Mucosa of rectum (tissue), 2 donors: ENCODE data around the gene YPEL1.

Experiments
- H3K27ac ChIP-seq, 2 donors: one replicate each; pipeline ENCODE4 v1.7.0; 2013; ENCODE audit warnings: inconsistent platforms in 2 of 2, low read depth in 2 of 2, low read length in 2 of 2
- H3K27me3 ChIP-seq, 2 donors: one replicate each; pipeline ENCODE4 v1.7.0; 2013; ENCODE audit warnings: low read length in 2 of 2; ENCODE audit not compliant: control insufficient read depth in 2 of 2, insufficient read depth in 2 of 2
- H3K36me3 ChIP-seq, 2 donors: one replicate each; pipeline ENCODE4 v1.7.0; 2013; ENCODE audit warnings: low read length in 2 of 2; ENCODE audit not compliant: control insufficient read depth in 2 of 2, insufficient read depth in 2 of 2
- H3K4me1 ChIP-seq, 2 donors: one replicate each; pipeline ENCODE4 v1.7.0; 2013; ENCODE audit warnings: low read length in 2 of 2, mild to moderate bottlenecking in 1 of 2; ENCODE audit not compliant: control insufficient read depth in 2 of 2, insufficient read depth in 2 of 2
- H3K4me3 ChIP-seq, 2 donors: one replicate each; pipeline ENCODE4 v1.7.0; 2013; ENCODE audit warnings: low read length in 2 of 2
- H3K9ac ChIP-seq, 2 donors: one replicate each; pipeline ENCODE4 v1.7.0; 2013; ENCODE audit warnings: low read length in 2 of 2, low read depth in 1 of 2, mild to moderate bottlenecking in 1 of 2
- H3K9me3 ChIP-seq, 2 donors: one replicate each; pipeline ENCODE4 v1.7.0; 2013; ENCODE audit warnings: low read length in 2 of 2; ENCODE audit not compliant: control insufficient read depth in 2 of 2
- donor health status: healthy.
- donor health status: Normal muscosa, but diverticular disease.

Gene YPEL1

GRCh38 chr22:21712751-21713427 lies 22.7 kb downstream of the YPEL1 start:
- Histone ChIP-seq H3K27me3 (no peaks in the 10 kb centered on the region), H3K4me1 (peaks cover 0 to 3% of the 10 kb centered on the region in 2 donors), H3K27ac (no peak overlapping the region), H3K9ac (no peak overlapping the region), H3K4me3 (no peak overlapping the region), H3K36me3 (peaks cover 0 to 3% of the 10 kb centered on the region in 2 donors), H3K9me3 (no peaks in the 10 kb centered on the region)

- no peak overlapping the region for H3K4me3 ChIP-seq
- peaks cover 0 to 3% of the 10 kb centered on the region in 2 donors for H3K36me3 ChIP-seq
- no peak overlapping the region for H3K27ac ChIP-seq
- H3K27me3 ChIP-seq = no peaks in the 10 kb centered on the region
- H3K4me1 ChIP-seq = peaks cover 0 to 3% of the 10 kb centered on the region in 2 donors
- H3K9me3 ChIP-seq = no peaks in the 10 kb centered on the region
- H3K9ac ChIP-seq = no peak overlapping the region
Observed at GRCh38 chr22:21711851-21712250, 23.7 kb downstream of the YPEL1 start.

DNA sequence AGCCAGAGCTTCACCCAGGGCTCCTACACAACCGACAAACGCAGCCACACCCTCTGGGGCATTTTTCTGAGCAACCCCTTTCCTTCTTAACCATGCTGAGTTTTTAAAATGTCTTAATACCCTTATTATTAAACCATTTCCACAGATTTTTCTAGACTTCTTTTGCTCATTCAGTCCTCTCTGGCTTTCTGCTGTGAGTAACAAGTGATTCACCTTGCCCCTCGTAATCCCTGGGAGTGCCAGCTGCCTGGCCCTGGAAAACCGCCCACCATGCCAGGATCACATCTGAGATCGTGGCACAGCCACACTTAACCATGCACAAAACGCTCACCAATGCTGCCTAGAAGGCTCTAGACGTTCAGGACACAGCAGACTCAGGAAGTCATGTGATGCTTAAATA lies 25.4 kb downstream of the YPEL1 start:
- Histone ChIP-seq H3K27ac (no peak overlapping the region), H3K9ac (no peak overlapping the region), H3K27me3 (no peaks in the 10 kb centered on the region), H3K9me3 (no peaks in the 10 kb centered on the region), H3K36me3 (peaks cover 0 to 3% of the 10 kb centered on the region in 2 donors), H3K4me3 (no peak overlapping the region), H3K4me1 (peaks cover 0 to 3% of the 10 kb centered on the region in 2 donors)

DNA sequence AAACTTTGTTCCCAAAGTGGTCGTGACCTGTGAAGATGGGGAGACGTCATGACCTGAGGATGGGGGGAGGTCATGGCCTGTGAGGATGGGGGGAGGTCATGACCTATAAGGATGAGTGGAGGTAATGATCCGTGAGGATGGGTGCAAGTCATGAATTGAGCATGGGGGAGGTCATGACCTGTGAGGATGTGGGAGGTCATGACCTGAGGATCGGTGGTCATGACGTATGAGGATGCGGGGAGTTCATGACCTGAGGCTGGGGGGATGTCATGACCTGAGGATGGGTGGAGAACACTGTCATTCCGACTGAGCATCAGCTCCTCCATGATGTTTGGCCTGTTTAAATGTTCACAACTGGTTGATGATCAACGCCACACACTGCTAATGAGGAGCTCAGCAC lies 25.9 kb downstream of the YPEL1 start:
- no peak overlapping the region for H3K9ac ChIP-seq
- peaks cover 0 to 3% of the 10 kb centered on the region in 2 donors for H3K36me3 ChIP-seq
- H3K27ac ChIP-seq = no peak overlapping the region
- peaks cover 0 to 3% of the 10 kb centered on the region in 2 donors for H3K4me1 ChIP-seq
- no peaks in the 10 kb centered on the region for H3K9me3 ChIP-seq
- no peak overlapping the region for H3K4me3 ChIP-seq
- no peaks in the 10 kb centered on the region for H3K27me3 ChIP-seq

DNA sequence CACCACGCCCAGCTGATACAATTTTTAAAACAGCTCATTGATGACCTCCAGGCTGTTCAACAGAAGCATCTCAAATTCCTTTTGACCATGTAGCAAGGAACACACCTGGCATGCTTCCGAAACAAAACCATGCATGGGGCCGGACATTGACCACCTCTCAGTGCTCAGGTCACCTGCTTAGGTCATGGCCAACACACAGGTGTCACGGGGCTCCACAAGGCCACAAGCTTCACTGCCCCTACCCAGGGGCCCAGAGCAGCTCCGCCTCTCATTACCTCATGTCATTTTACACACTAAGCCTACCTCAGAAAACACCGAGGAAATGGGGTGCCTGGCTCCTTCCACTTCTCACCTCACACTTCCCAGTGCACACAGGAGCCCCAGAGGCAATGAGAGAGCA lies 26.6 kb downstream of the YPEL1 start:
- no peaks in the 10 kb centered on the region for H3K27me3 ChIP-seq
- H3K27ac ChIP-seq = no peak overlapping the region
- no peaks in the 10 kb centered on the region for H3K9me3 ChIP-seq
- peaks cover 0 to 3% of the 10 kb centered on the region in 2 donors for H3K4me1 ChIP-seq
- H3K4me3 ChIP-seq = no peak overlapping the region
- H3K9ac ChIP-seq = no peak overlapping the region
- H3K36me3 ChIP-seq = peaks cover 0 to 3% of the 10 kb centered on the region in 2 donors

- H3K4me3 ChIP-seq = no peak overlapping the region
- peaks cover 0 to 3% of the 10 kb centered on the region in 2 donors for H3K36me3 ChIP-seq
- H3K9ac ChIP-seq = no peak overlapping the region
- H3K27ac ChIP-seq = no peak overlapping the region
- no peaks in the 10 kb centered on the region for H3K27me3 ChIP-seq
- H3K4me1 ChIP-seq = no peaks in the 10 kb centered on the region
- H3K9me3 ChIP-seq = no peaks in the 10 kb centered on the region
Observed at GRCh38 chr22:21707677-21708076, 27.9 kb downstream of the YPEL1 start.

DNA sequence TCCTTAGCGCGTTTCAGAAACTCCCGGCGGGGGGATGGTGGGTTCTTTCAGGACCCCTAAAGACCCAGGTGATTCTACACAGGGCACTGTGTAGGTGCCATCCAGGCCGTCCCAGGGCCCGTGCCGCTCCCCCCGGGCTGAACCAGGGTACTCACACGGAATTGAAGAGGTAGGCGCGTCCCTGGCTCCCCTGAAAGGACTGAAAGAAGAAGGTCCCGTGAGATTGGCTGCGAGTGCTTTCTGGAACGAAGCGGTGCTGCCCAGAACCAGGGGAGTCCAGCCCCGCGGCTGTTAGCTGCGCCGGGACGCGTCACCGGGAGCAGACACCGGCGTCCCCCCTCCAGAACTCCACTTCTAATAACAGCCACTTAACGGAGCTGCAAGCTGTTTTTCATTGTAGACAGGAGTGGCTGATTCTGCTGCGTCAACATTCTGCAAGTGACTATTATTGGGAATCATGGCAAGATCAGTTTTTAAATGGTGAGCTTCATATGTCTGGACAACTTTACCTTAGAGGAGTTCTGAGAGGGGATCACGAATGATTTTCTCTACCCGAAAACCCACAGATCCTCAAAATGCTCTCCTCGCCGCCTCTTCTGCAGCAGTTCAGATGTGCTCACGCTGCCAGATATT lies 31.8 kb downstream of the YPEL1 start:
- Histone ChIP-seq H3K9ac (no peak overlapping the region), H3K4me3 (no peak overlapping the region), H3K4me1 (no peaks in the 10 kb centered on the region), H3K9me3 (no peaks in the 10 kb centered on the region), H3K36me3 (peaks cover 0 to 7% of the 10 kb centered on the region in 2 donors), H3K27ac (no peak overlapping the region), H3K27me3 (no peaks in the 10 kb centered on the region)

- H3K9me3 ChIP-seq = no peaks in the 10 kb centered on the region
- peaks cover 0 to 9% of the 10 kb centered on the region in 2 donors for H3K36me3 ChIP-seq
- no peaks in the 10 kb centered on the region for H3K4me1 ChIP-seq
- no peak overlapping the region for H3K27ac ChIP-seq
- H3K4me3 ChIP-seq = no peak overlapping the region
- no peaks in the 10 kb centered on the region for H3K27me3 ChIP-seq
- H3K9ac ChIP-seq = no peak overlapping the region
Observed at GRCh38 chr22:21702700-21703683, 32.6 kb downstream of the YPEL1 start.

DNA sequence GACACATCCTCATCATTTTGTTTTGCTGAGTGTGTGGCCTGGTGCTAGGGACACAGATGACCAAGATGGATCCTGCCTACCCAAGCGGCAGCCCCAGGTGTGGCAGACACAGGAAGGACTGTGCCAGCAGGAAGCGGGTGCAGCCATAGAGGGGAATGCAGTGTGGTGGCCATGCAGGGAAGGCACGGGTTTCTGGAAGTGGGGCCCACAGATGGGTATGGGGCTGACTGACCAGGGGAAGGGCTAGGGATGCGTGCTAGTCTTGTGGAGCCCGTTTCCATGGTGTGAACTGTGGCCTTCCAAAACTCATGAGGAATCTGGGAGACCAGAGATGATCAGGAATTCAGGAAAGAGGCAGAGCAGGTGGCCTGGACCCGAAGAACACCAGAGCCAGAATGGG lies 33.5 kb downstream of the YPEL1 start:
- Histone ChIP-seq H3K27ac (no peak overlapping the region), H3K27me3 (no peaks in the 10 kb centered on the region), H3K36me3 (peaks cover 6 to 17% of the 10 kb centered on the region in 2 donors), H3K9ac (no peak overlapping the region), H3K4me1 (no peaks in the 10 kb centered on the region), H3K4me3 (no peak overlapping the region), H3K9me3 (no peaks in the 10 kb centered on the region)
